RPMI8226 (cell line): ENCODE data around the gene NPAS3.

Experiments used
- DNase-seq: peaks from one replicate; pipeline ENCODE4 v3.0.0-alpha.2; 2015

The NPAS3 gene

GRCh38 chr14:33188880-33189279, 250.2 kb downstream of the NPAS3 start:
- DNase-seq, result no peak

DNA sequence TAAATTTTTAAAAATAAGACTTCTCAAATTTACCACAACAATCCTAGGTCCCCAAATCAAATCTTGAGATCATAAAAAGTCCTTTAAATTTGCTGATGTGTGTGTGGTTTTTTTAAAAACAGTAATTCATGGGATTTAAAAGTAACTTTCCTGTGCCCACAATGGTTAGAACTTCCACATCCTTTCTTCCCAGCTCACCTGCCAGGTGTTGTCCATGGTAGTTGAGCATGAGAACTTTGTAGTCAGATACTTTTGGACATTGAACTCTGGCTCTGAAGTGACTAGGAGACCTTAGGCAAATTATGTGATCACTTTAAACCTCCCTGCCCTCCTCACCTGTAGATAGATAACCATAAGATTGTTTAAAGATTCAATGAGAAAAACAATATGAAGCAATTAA, 253.2 kb downstream of the NPAS3 start:
- DNase-seq, result no peak

- no peak for DNase-seq
These were observed 255.9 kb downstream of the NPAS3 start for GRCh38 chr14:33194551-33194950.

DNA sequence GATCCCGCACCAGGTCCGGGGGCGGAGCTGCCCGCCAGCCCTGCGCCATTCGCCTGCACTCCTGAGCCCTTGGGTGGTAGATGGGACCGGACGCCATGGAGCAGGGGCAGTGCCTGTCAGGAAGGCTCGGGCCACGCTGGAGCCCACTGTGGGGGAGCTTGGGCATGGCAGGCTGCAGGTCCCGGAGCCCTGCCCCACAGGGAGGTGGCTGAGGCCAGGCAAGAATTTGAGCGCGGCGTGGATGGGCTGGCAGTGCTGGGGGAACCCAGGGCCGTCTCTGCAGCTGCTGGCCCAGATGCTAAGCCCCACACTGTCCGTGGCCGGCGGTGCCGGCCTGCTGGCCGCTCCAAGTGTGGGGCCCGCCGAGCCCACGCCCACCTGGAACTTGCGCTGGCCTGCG, 260.0 kb downstream of the NPAS3 start:
- no peak for DNase-seq

GRCh38 chr14:33201116-33201515, 262.4 kb downstream of the NPAS3 start:
- DNase-seq, result no peak

- DNase-seq, result no peak
These were observed 268.3 kb downstream of the NPAS3 start for GRCh38 chr14:33206981-33207380.

DNA sequence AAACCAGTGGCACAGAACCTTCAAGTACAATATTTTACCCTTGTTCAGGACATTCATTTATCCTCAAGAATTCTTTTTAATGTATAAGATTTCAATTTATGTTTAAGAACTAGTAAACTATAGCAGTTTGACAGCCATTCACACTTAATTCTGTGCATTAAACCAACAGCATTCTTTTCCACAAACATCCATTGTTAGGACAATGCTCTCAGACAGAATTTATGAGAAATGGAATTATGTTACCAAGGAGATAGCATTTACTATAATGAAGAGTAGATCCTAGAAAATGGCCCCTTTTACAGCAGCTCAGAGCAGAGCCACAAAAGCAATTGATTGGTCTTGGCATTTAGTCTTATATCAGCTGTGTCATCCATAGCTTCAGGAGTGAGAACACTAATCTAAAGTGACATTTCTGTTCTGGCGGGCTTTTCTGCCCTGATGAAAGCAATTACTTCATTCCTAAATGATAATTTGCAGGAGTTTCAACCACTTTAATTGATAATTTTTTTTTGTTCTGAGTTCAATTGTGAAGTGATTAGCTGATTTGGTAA, 268.9 kb downstream of the NPAS3 start:
- no peak for DNase-seq

DNA sequence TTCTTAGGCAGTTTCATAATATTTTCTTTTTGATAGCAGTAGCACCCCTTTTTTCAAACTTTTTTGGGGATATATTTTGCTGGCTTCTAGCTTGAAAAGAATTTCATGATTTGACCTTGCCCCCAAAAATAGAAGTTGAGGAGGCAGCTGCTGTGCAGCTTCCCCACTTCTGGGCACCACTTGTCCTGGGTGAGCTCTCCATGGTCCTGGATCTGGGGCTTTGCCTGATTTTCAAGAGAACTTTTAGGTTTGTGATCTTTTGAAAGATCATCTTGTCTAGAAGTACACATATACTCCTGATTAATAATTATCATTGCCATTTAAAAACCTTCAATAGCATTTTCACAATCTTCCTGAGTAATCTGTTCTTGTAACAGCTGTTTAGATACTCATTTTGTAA, 271.6 kb downstream of the NPAS3 start:
- no peak for DNase-seq

GRCh38 chr14:33218026-33218425, 279.3 kb downstream of the NPAS3 start:
- no peak for DNase-seq

GRCh38 chr14:33219957-33220356, 281.3 kb downstream of the NPAS3 start:
- DNase-seq, result no peak

- peak; percentile 32 for DNase-seq
These were observed 290.7 kb downstream of the NPAS3 start for GRCh38 chr14:33229269-33229929.

DNA sequence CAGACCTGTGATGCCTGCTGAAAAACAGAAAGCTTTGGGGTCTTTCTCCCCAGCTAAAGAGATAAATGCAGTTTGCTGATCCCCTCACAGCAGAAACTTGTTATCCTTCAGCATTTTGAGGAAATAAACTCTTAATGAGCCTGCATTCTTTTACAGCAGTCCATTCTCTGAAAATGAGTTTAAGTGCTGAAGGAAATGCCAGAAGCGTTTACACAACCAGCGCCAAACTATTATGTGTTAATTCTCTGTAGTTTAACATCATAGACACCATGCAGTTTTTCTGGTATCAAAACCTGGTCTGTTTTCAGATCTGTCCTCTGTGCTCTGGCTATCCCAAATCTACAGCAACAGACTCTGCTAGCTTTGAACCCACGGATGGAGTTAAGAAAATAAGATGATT, 291.3 kb downstream of the NPAS3 start:
- no peak for DNase-seq

- no peak for DNase-seq
These were observed 293.4 kb downstream of the NPAS3 start for GRCh38 chr14:33232031-33232430.

GRCh38 chr14:33237115-33237740, 298.5 kb downstream of the NPAS3 start:
- no peak for DNase-seq

DNA sequence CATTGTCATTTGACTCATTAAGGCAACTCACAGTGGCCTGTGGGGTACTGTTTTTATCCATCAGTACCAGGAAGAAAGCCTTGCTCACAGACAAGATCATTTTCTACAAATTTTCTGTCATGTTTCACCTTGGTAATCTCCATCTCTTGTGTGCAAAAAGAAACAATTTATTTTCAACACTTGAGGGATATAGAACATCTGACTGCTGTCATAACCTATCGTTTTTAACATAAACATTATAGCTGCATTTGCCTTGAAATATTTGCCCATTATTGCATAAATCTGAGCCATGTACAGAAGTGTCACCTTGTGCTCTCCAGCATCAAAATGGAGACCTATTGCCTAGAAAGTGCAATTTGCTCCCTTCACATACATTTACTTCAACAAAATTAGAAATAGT, 300.8 kb downstream of the NPAS3 start:
- no peak for DNase-seq

GRCh38 chr14:33240466-33240865, 301.8 kb downstream of the NPAS3 start:
- no peak for DNase-seq

DNA sequence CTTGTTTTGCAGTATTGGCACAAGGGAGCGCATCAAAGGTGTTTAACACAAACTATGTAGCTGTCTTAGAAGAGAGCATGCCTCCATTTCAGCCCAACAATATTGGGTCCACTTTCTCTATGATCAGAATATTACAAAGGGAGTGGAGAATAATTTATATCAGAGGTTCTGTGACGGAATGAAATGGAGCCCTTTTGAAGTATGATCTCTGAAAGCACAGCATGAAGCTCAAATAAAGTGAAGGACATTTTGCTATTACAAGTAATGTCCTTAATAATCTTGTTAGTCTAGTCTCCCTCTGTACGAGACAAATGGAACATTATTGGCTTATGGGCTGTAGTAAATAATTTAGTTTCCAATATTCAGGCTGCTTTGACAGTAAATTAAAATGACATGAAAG, 302.7 kb downstream of the NPAS3 start:
- DNase-seq, result no peak

DNA sequence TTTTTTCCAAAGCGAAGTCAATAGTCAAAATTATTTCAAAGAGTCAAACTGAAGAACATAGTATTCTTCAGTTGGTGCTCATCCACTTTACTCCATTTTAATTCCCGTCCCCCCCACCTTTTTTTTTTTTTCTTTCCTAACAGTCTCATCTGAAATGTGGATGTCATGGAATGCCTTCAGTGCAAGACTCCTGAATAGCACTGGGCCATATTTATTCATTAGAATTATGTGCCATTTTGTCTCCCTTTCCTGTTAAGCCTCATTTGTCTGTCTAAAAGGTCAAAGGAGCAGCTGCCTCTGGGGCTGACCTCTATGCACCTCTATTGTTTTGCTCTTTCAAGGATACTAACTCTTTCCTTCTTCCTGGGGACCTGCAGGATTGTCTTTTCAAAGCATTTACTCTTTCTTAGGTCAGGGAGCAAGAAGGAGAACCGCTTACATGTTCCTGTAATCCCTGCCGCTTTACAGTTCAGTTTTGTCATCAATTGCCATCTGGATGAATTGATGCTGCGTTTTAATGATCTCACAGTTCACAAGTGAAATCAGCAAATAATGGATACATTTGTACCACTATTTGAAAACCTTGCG, 310.6 kb downstream of the NPAS3 start:
- DNase-seq, result no peak

GRCh38 chr14:33250963-33251362, 312.3 kb downstream of the NPAS3 start:
- DNase-seq, result no peak

DNA sequence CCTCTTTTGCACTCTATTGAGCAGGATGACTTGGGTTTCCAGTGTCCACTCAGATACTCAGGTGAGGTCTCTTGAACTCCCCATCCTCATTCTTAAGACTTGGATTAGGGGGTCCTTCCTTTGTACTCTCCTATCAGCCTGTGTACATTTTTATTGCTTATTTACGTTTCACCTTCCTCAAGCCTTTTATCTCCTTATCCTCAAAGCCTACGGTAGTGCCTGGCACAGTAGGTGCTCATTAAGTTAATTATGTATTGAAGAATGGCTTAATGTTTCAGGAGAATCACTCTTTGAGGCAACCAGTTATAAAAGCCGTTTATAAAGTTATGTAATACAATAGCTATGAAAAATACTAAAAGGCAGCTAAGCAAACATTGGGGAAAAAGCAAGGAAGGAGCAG, 315.7 kb downstream of the NPAS3 start:
- DNase-seq, result no peak

DNA sequence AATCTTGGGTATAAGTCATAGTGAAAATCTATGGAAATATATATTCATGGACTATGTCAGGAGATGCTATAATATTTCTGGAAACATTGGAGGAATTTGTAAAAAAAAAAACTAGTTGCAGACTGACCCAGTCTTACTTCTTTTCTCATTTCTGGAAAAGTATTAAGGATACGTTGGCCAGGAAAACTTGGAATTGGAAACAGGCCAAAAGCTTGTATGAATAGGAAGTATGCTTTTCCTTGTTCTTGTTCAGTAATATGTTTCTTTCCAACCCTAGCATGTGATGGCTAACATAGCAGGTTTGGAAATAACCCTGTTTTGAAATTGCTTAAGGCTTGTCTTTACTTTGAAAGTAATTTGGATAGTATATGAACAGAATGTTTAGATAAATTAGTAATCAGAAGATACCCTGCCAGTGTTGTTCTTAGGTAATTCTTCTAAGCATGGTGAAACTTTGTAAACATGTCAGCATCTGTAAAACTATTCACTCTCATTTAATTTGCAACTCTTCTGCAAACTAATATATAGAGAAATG, 316.2 kb downstream of the NPAS3 start:
- no peak for DNase-seq

GRCh38 chr14:33257796-33258195, 319.1 kb downstream of the NPAS3 start:
- DNase-seq, result no peak

GRCh38 chr14:33259764-33260163, 321.1 kb downstream of the NPAS3 start:
- no peak for DNase-seq

DNA sequence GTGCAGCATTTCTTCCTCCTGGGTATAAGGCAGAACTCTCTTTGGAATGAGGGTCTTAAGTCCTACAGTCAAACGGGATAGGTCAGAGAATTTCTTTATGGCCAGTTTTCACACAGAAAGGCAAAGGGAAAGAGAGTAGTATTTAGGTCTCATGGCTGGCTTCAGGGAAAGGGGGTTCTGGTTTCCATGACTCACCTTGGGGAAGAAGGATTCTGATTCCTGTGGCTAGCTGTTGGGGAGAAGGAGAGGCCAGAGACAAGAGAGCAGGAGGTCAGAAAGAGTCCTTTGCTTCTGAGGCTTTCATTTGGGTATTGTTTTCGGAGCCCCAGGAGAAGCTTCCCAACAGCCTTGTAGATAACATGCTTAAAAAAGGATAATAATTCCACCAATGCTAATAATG, 332.5 kb downstream of the NPAS3 start:
- no peak for DNase-seq
